DMS114 treated with DMSO at 0.1 percent for 48 hours (cell line): ENCODE measurements around the gene OR51V1.
"Not testable (repeated sequence)": the region's sequence is repeated elsewhere in the genome, so short reads cannot be mapped to it uniquely, and the experiment has no call there.

Experiments used
- DNase-seq: peaks from one replicate; lab custom pipeline; 2025; ENCODE audit not compliant: unreplicated experiment; lab: John Stamatoyannopoulos, UW

OR51V1 gene, protein sequence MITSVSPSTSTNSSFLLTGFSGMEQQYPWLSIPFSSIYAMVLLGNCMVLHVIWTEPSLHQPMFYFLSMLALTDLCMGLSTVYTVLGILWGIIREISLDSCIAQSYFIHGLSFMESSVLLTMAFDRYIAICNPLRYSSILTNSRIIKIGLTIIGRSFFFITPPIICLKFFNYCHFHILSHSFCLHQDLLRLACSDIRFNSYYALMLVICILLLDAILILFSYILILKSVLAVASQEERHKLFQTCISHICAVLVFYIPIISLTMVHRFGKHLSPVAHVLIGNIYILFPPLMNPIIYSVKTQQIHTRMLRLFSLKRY

DNA sequence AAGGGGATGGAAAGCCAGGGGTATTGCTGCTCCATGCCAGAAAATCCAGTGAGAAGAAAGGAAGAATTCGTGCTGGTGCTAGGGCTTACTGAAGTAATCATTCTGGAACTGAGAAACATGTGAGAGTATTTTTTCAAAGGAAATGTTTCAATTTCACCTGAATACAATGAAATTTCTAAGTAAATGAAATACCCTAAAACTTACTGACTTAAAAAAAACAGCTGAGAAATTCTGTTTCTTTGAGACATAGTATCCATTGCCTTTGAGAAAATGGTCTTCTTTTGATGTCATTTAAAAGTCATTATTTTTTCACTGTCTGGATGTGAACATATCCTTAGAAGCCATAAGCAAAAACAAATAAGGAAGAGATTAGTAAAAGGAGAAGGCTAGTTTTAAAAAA is at the start of gene OR51V1:
Gene OR51V1 (minus strand): TSS at position 101 of the 400 bp plus-strand sequence. CDS start 0 bp downstream, at position 101.
- no peak for DNase-seq

DNA sequence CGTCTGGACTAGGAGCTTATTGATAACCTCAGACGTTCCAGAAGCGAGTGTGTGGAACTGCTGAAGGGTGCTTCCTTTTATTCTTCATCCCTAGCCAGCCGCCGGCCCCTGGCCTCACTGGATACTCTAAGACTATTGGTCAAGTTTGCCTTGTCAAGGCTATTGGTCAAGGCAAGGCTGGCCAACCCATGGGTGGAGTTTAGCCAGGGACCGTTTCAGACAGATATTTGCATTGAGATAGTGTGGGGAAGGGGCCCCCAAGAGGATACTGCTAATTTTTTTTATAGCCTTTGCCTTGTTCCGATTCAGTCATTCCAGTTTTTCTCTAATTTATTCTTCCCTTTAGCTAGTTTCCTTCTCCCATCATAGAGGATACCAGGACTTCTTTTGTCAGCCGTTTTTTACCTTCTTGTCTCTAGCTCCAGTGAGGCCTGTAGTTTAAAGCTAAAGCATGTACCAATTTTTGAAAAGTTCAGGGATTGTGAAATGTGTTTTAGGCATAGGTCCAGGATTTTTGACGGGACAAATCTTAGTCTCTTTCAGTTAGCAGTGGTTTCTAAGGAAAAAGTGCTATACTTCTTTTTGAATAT is 49.4 kb upstream of the OR51V1 start, which contains the start of gene HBG1:
Gene HBG1 (minus strand): TSS at position 51 of the 590 bp plus-strand sequence. CDS start 53 bp downstream, outside the sequence.
- not testable (repeated sequence) for DNase-seq

DNA sequence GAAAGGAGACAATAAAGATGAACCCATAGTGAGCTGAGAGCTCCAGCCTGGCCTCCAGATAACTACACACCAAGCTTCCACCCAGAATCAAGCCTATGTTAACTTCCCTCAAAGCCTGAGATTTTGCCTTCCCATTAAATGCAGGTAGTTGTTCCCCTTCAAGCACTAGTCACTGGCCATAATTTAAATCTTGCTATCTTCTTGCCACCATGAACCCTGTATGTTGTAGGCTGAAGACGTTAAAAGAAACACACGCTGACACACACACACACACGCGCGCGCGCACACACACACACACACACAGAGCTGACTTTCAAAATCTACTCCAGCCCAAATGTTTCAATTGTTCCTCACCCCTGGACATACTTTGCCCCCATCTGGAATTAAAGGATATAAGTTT is 48.0 kb upstream of the OR51V1 start:
- DNase-seq = not testable (repeated sequence)

DNA sequence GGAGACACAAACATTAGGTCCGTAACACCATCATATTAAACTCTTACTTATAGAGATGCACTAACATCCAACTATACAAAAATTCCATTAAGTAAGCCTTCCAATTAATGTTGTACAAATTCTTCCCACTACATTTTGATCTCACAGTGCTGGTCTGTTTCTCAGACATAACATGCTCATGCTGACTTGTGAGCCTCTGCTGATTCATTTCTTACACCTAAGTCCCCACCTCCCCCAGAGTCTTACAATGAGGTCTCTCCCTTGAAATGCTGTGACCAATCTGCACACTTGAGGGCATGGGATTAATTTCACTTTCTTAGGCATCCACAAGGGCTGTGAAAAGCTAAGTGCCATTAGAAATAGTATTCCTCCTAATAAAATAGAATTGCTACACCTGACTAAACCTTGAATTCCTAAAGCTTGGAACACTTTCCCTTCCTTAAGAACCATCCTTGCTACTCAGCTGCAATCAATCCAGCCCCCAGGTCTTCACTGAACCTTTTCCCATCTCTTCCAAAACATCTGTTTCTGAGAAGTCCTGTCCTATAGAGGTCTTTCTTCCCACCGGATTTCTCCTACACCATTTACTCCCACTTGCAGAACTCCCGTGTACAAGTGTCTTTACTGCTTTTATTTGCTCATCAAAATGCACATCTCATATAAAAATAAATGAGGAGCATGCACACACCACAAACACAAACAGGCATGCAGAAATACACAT is 47.1 kb upstream of the OR51V1 start:
- no peak for DNase-seq

DNA sequence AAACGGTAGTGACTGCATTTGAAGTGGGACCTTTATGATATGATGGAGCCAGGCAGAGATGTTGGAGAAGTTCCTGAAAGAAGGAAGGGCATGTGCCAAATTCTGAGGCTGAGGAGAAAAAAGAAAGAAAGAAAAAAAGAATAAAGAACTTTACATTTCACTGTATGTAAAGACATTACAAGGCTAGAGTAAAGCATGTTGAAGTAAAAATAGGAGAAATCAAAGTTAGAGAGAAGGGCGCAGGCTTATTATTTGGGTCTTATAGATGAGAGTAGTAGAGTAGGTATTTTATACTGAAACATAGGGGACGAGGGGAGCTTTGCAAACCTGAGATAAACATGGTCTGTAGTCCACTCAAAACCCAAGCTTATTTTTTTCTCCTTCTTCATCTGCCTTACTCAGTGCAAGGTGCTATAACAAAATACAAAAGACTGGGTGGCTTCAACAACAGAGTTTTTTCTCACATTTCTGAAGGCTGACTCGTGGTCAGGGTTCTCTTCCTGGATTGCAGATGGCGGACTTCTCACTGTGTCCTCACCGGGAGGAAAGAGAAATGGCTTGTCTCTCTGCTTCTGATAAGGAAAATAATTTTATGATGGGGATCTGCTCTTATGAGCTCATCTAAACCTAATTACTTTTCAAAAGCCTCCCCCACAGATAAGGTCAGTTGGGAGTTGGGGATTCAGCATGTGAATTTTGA is 46.4 kb upstream of the OR51V1 start:
- no peak for DNase-seq

DNA sequence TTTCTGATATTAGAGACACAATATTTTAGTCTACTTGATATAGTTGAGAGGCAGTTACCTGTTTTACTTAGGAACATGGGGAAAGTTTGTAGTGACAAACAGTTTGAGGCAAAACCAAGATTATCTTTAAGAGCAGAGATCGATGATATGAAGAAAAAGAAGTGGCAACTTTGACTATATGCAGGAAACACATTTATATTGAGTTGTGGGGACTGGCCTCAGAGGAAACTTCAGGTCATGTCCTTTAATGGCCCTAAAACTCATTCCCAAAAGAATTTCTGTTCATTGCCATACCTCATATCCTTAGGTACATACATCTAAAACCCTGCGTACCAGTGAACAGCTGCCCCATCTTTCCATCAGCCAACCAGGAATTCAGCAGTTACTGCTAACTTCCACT is 44.7 kb upstream of the OR51V1 start:
- no peak for DNase-seq

DNA sequence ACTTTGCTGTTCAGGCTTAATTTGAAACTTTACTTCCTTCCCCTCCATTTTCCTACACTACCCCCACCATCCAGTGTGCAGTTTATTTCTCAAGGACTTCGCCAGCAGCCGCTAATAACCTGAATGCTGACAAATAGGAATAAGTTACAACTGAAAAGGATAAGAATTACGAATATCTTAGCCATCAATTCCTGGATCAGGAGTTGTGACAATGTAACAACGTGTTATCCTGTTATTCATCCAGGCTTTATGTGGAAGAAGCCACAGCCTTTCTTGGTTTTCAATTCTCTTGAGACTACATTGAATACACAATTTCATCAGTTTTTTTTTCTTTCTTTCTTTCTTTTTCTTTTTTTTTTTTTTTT is 43.3 kb upstream of the OR51V1 start:
- DNase-seq = no peak

DNA sequence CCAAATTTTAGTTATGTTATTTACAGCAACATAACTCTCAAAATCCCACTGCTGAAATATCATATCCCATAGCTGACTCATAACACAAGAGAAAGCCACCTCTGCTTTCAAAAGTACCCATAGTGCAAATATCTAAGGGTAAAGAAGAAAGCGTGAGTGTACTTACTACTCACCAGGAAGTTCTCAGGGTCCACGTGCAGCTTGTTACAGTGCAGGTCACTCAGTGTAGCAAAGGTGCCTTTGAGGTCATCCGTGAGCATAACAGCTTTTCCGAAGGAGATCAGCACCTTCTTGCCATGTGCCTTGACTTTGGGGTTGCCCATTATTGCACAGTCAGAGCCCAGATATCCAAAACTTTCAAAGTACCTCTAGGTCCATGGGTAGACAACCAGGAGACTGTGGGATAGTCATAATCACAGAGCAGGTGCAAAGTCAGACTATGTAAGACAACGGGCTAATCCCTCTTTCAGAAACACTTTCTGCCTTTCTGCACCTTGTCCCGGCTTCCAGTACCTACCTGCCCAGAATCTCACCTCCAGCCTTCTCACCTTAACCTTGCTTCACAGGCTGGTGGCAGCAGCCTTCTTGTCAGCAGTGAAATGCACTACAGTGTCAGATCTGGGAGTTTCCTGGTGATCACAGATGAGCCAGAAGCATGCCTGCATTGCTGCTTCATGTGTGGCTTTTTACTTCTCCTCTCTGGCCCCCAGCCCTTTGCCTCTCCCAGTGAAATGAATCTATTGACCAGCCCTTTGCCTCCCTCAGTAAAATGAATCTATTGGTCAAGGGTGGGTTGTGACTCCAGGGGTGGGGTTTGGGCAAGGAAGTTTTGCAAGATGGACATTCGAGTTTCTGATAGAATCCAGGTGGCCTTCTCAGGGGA is 42.7 kb upstream of the OR51V1 start:
- DNase-seq = no peak

DNA sequence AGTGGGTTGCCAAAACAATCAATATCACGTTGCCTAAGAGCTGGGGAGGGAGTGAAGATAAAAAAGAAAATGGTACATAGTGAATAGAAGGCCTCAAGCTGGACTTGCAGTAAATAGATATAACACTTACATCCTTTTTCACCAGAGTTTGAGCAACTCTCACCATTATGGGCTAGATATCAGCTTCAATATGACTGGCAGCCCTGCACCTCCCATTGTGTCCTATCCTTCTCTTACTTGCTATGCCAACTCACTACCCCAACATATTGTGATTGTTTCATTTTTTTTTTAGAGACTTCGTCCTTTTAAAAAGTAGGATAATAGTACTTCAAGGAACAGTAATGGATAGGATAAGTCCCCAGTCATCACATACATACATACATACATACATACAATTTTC is 41.7 kb upstream of the OR51V1 start:
- DNase-seq = no peak

DNA sequence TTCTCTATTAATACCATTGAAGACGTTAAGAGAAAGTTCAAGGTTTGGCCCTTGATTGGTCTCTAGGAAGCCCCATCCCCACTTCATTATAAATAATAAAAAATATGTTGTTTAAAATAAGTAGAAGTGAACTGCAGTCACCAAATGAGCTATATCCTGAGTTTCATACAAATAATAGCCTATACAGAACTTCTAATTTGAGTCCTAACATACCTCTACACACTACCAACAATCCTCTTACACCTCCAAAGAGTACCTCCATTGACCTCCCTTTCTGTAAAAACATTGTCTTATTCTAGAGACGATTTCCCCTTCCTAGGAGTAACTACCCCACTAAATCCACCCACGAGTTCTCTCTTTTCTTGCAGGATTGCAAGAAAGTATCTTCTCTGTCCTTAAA is 41.0 kb upstream of the OR51V1 start:
- no peak for DNase-seq

DNA sequence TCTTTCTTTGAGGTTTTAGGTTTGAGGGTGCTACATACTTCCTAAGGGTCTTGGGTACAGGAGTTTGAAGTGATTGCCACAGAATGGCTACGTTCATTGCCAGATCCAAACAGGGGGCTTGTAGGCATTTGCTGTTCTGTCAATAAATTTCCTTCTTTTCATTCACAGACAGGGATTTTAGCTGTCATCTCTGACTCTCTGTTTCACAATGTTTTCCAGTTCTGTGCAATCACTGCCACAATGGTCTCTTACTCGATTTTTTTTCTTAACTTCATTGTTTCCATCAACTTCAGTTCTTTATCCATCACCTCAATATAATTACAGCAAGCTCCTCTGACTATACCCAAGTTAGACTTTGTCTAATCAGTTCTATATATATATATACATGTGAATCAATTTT is 40.0 kb upstream of the OR51V1 start:
- DNase-seq = no peak

DNA sequence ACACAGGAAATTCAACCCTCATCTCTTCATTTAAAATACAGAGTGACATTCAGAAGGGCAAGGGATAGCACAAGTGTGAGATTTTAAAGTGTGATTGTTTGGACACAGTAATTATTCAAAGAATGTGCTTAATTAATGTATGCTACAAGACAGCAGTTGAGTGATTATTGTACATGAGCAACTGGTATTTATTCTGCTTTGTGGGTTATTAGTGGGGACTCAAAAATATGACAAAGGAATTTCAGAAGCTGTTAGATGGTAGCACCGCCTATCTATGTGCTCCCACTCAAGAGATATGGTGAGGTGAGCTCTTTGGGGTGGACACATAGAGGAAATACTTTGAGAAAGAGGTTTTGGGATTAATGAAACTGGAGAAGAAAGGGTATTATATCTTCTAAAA is 39.6 kb upstream of the OR51V1 start:
- DNase-seq = no peak

DNA sequence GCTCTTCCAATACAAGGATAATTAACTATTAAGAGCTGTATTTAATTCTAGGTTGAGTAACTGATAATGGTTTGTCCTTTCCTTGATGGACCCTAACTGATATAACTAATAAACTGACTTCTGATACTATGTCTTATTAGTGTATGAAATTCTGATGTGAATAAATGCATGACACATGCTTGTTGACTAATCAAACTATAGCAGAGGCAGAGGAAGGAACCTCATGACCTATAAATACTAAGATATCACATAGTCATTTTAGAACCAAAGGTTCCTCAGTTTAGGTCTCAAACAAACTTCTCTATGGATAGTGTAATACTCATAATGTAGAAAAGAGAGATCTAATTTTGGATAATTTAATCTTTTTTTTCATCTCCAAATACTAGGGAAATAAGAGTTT is 38.6 kb upstream of the OR51V1 start:
- DNase-seq = no peak

DNA sequence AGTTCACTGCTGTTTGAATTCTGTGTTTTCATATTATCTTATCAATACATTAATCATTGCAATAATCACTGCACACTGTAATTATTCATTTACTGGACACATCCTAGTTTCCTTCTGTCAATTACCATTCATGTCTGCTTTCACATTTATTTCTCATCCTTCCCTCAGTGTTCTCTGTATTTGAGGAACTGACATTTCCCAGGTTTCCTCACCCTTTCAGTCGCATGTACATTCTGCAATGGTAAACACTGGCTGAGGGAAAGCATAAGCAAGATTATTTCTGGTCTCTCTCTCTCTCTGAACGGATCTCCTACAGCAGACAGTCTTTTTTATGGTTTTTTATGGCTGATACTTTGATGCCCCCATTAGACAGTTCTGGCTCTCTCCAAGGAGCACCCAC is 38.0 kb upstream of the OR51V1 start:
- no peak for DNase-seq

DNA sequence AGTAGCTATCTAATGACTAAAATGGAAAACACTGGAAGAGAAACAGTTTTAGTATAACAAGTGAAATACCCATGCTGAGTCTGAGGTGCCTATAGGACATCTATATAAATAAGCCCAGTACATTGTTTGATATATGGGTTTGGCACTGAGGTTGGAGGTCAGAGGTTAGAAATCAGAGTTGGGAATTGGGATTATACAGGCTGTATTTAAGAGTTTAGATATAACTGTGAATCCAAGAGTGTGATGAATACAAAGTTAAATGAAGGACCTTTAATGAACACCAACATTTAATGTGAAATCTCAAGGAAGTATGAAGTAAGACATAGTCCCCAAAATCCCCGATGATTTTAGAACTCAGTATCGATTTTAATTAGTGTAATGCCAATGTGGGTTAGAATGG is 36.9 kb upstream of the OR51V1 start:
- no peak for DNase-seq

DNA sequence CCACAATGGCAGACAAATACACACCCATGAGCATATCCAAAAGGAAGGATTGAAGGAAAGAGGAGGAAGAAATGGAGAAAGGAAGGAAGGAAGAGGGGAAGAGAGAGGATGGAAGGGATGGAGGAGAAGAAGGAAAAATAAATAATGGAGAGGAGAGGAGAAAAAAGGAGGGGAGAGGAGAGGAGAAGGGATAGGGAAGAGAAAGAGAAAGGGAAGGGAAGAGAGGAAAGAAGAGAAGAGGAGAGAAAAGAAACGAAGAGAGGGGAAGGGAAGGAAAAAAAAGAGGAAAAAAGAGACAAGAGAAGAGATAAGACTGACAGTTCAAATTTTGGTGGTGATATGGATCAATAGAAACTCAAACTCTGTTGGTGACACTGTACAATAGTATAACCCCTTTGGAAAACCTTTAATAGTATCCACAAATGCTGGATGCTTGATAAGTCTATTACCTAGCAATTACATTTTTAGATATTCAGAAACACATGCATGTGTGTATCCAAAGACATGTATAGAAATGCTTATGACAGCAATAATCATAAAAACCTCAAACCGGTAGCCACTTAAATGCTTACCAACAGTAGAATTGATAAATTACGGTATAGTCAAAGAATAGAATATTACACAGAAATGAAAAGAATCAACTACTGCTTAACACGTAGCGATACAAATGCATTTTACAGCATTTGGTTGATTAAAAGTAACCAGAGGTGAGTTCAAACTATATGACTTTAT is 35.0 kb upstream of the OR51V1 start:
- no peak for DNase-seq

DNA sequence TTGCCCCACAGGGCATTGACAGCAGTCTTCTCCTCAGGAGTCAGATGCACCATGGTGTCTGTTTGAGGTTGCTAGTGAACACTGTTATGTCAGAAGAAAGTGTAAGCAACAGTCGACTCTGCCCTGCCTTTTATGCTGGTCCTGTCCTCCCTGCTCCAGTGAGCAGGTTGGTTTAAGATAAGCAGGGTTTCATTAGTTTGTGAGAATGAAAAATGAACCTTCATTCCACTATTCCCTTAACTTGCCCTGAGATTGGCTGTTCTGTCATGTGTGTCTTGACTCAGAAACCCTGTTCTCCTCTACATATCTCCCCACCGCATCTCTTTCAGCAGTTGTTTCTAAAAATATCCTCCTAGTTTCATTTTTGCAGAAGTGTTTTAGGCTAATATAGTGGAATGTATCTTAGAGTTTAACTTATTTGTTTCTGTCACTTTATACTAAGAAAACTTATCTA is 33.9 kb upstream of the OR51V1 start, which contains the start of gene HBD:
Gene HBD (minus strand): TSS at position 103 of the 454 bp plus-strand sequence. CDS start 50 bp downstream, at position 53.
- DNase-seq = no peak

DNA sequence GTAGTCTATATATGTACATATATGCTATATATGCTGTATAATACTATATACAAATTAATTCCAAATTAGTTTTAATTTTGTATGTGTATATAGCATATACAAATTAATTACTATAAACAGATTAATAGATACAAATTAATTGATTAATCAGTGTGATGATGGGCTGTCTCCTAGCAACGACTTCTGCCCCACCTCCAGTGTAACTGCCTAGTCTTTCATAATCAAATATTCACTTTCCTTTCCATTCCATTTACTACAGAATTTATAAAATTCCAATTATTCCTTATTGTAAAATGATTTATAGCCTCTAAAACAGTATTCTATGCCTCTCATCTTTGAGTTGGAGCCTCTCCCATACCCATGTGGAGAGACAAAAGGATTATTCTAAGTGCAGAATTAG is 32.8 kb upstream of the OR51V1 start:
- no peak for DNase-seq

DNA sequence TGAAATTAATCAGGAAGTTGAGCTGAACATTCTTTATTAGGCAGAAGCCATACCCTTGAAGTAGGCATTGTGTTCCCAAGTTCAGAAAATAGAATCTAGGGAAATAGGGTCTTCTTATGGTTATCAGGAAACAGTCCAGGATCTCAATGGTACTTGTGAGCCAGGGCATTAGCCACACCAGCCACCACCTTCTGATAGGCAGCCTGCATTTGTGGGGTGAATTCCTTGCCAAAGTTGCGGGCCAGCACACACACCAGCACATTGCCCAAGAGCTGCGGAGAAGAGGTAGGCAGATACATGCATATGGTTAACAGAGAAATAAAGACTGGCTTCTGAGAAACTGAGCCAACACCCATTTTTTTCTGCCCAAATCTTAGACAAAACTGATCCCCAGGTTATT is 32.3 kb upstream of the OR51V1 start:
- no peak for DNase-seq

DNA sequence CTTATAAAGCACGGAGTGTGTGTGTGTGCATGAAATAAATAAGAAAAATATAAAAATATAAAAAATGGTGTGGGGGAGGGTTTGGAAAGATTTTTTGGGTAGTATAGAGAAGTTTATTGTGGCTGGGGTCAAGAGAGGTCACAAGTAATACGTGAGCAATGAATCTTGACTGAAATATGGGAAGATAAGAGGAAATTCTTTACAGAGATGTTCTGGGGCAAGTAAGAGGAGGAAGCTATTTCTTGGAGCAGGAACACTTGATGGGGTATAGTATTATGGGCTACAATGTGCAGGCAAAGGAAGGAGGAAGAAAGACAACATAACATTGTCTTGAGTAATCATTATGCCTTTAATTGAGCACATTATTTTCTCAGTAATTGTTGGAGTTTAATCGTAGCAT is 31.7 kb upstream of the OR51V1 start:
- DNase-seq = no peak
